HUDEP-2 (cell line): ENCODE data around the gene SCMH1.

Experiments
- DNase-seq, 76 experiments: peaks; one replicate each; lab custom pipeline; 2025; ENCODE audit not compliant: unreplicated experiment in 76 of 76; lab: John Stamatoyannopoulos, UW

SCMH1 gene

DNA sequence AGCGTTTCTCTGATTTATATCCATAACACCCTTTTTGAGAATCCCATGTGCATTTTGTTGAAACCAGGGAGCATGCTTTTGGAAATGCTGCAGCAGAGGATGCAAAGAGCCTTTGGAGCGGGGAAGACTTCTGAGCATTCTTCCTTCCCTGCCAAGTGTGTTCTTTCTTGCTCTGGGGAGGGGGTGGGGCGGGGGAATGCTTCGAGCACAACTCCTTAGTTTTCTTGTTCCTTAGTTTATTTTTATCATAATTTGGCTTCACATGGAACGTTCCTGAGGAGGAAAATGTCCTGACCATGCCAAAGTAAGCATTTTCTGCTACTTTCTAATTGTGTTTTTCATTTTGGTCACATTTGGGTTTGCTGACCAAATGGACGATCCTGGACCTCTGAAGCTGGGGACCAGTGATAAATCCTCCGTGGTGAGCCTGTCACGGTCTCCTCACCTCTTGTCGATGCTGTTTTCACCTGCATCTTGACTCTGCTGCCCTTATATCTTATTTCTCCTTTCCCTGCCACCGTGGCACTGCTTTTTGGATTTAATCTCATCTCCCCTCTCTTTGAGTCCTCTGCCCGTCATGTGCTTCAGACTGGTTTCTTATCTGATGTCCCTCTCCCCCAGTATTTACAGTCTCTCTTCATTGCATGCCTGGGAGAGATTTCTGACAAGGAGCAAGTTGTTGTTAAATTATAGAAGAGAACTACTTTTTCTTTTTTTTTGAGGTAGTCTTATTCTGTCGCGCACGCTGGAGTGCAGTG is 260.2 kb downstream of the SCMH1 start:
- peak in 9 of 76 experiments; percentile 0 to 17 (median 6) for DNase-seq

DNA sequence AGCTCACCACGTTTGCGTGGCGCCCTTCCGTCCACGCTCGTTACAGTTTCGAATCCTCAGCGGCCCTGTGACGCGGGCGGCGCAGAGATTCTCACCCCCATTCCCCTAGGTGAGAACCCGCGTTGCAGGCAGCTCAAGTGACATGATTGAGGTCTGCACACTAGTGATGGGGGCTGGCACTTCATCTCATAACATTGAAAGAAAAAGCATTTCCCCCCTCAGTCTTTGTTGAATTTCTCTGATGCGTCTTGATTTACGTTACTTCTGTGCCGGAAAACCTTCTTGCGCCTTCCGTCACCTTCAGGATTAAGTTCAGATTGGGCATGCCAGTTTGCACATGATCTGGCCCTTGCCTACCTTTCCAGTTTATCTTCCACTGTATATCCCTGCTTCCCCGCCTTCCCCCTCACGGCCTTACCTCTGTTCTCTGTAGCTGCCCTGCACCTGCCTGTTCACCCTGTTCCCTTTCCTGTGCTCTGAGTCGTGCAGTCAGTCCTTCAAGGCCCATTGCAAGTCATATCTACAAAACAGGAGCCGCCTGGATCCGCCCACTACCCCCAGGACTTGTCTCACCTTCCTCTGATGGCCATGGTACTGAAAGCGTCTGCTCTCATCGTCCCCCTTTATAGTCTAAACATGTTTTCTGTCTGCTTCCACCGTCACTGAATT is 261.5 kb downstream of the SCMH1 start:
- DNase-seq, result peak in 23 of 76 experiments; percentile 1 to 34 (median 8)

DNA sequence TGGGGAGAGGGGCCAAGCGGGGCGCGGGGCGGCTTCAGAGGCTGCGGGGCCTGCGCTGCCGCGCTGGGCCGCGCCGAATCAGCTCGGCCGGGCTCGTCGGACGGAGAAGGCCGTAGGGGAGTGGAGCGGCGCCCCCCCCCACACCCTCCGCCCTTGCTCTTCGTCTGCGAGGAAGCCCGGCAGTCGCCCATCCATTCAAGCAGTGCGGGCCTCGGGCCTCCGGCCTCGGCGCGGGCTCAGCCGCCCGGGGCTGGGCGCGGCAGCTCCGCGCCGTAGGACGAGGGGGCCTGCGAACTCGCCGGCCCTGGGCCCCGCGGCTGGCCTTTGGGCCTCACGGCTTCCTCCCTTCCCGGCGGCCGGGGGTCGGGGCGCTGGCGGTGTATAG is 262.0 kb downstream of the SCMH1 start:
- peak in 2 of 76 experiments; percentile 38 to 40 for DNase-seq

DNA sequence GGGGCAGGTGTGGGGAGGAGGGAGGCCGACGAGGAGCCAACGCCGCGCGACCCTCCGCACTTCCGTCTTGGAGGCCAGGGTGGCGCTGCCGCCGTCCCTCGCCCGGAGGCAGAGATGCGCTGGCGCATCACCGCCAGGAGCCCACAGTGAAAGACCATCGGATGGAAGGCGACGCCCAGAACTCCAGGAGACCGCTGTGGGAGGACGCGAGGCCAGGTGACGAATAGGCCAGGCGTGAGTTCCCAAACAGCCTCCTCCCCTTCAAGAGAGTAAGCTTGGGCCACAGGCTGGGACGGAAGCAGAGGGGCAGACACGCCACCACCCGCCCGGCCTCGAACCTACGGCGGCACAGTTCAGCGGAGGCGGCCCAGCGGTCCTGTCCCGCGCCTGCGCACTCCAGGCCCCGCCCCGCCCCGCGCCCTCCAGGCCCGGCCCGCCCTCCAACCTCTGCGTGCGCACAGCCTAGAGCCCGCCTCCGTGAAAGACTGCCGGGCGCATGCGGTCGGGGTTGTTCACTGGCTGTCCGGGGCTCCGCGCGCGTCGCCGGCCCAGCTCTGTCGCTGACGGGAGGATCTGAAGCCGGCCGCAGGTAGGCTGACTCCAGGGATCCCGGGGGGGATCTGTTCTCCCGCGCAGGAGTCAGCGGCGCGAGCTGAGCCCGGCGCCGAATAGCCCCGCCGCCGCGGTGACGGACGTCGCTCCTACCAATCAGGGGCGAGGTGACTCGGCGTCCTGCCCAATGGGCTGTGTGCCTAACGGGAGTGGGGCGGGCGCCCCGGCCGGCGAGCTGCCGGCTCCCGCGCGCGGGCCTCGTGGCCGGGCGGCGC is 262.7 kb downstream of the SCMH1 start, which contains the start of gene CTPS1:
Gene CTPS1 (plus strand): TSS at position 456 of the 827 bp plus-strand sequence. CDS start 3,595 bp downstream, outside the sequence.
- DNase-seq, result peak in 74 of 76 experiments; percentile 31 to 98 (median 89)

DNA sequence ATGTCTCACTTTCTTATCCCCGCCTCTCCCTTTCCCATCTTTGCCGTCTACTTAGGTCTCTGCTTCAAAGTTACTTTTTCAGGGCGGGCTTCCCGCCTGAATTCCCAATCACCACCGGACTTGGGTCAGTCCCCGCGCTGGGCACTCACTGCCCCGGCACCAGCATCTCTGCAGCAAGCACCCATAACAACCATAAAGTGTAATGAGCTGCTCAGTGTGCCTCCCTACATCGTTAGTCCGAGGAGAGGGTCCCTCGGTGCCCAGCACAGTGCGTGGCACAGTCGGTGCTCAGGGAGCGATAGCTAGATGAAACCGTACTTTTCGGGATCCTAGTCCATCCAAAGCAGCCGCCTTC is 263.2 kb downstream of the SCMH1 start:
- no peak for DNase-seq

DNA sequence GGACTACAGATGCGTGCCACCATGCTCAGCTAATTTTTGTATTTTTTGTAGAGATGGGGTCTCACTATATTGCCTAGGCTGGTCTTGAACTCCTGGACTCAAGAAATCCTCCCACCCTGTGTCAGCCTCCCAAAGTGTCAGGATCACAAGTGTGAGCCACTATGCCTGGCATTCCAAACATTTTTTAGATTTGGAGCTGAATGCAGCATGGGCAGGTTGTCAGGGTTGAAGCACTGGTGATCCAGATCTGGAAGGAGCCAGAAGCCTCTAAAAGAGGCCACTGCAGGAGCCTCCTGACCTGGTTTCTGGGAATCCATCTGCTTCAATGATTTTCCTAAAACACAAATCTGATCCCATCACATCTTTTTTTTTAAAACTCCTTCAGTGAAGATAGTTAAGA is 264.4 kb downstream of the SCMH1 start:
- no peak for DNase-seq
